B cell (primary cell): ENCODE results near the gene LTBP2. TPM values are rescaled to one million over a fixed set of nuclear protein-coding genes. Genes with fewer than 3 reads are reported as not detected.

Experiments used
- ATAC-seq: fragments of 200-7000 bp; cut with Tn5 transposase; one replicate; pipeline ENCODE4 v1.10.0; 2021; ENCODE audit warnings: low read depth, mild to moderate bottlenecking, moderate number of reproducible peaks, moderate library complexity
- CTCF ChIA-PET: fragments of 350-600 bp; sonication (Branson Sonifier 250); formaldehyde crosslinking; loops from one replicate; lab custom pipeline; 2021; ENCODE audit warnings: antibody characterized with exemption, inconsistent platforms; lab: Charles Lee
- POLR2A ChIA-PET: fragments of 350-600 bp; sonication (Branson Sonifier 250); formaldehyde crosslinking; loops from one replicate; lab custom pipeline; 2021; ENCODE audit warnings: antibody characterized with exemption; lab: Charles Lee
- DNase-seq: peaks from one replicate; pipeline ENCODE4 v3.0.0; 2013
- H2AFZ ChIP-seq: 2 replicates; pipeline ENCODE4 v1.6.1; 2012; ENCODE audit warnings: mild to moderate bottlenecking, low read depth, low read length; ENCODE audit not compliant: insufficient read depth, poor library complexity, severe bottlenecking
- H3K27ac ChIP-seq, 2 donors: 1 replicate in 1 of 2; 2 replicates in 1 of 2; pipeline ENCODE4 v1.5.1; 2012 to 2013; ENCODE audit warnings: low read length in 2 of 2, mild to moderate bottlenecking in 2 of 2, moderate library complexity in 1 of 2
- H3K27me3 ChIP-seq, 4 experiments: fragments of 200-600 bp in 1 of 4; sonication (generic) in 1 of 4; replicated peaks in 1 of 4; 1 replicate in 2 of 4; 2 replicates in 2 of 4; pipeline versions ENCODE4 v1.6.1 to v1.7.0; 2013 to 2016; ENCODE audit warnings: low read length in 3 of 4, mild to moderate bottlenecking in 2 of 4, mixed read lengths in 1 of 4, moderate library complexity in 1 of 4; ENCODE audit not compliant: insufficient read depth in 4 of 4, control insufficient read depth in 3 of 4; ENCODE audit errors: control extremely low read depth in 1 of 4
- H3K36me3 ChIP-seq, 2 experiments: replicated peaks in 1 of 2; 1 replicate in 1 of 2; 2 replicates in 1 of 2; pipeline versions ENCODE4 v1.6.1 to v1.7.1; 2013; ENCODE audit warnings: low read length in 1 of 2; ENCODE audit not compliant: insufficient read depth in 2 of 2, control insufficient read depth in 1 of 2; ENCODE audit errors: control extremely low read depth in 1 of 2, extremely low read depth in 1 of 2
- H3K4me1 ChIP-seq, 2 donors: fragments of 200-600 bp in 1 of 2; sonication (generic) in 1 of 2; 1 replicate in 1 of 2; 2 replicates in 1 of 2; pipeline versions ENCODE4 v1.5.1 to v1.6.1; 2013 to 2017; ENCODE audit warnings: low read length in 2 of 2; ENCODE audit not compliant: control insufficient read depth in 2 of 2, insufficient read depth in 2 of 2
- H3K4me2 ChIP-seq: replicated peaks from 2 replicates; pipeline ENCODE3; 2012; ENCODE audit warnings: mild to moderate bottlenecking, low read depth, low read length; ENCODE audit not compliant: poor library complexity, severe bottlenecking
- H3K4me3 ChIP-seq, 5 experiments: fragments of 200-600 bp in 1 of 5; sonication (generic) in 1 of 5; 1 replicate in 3 of 5; 2 replicates in 2 of 5; pipeline versions ENCODE4 v1.5.1 to v1.7.0; 2011 to 2016; ENCODE audit warnings: low read length in 4 of 5, mild to moderate bottlenecking in 4 of 5, low read depth in 2 of 5, control low read depth in 1 of 5, moderate library complexity in 1 of 5; ENCODE audit not compliant: insufficient read depth in 1 of 5; ENCODE audit errors: control extremely low read depth in 1 of 5, extremely low read depth in 1 of 5
- H3K79me2 ChIP-seq: fragments of 200-600 bp; sonication (generic); one replicate; pipeline ENCODE4 v1.6.0; 2016; ENCODE audit warnings: low read length; ENCODE audit not compliant: control insufficient read depth, insufficient read depth
- H3K9ac ChIP-seq: fragments of 200-600 bp; sonication (generic); 2 replicates; pipeline ENCODE4 v1.6.1; 2017; ENCODE audit warnings: mild to moderate bottlenecking, low read length, moderate library complexity
- H3K9me3 ChIP-seq, 3 donors: one replicate each; pipeline versions ENCODE4 v1.6.1 to v1.7.1; 2013; ENCODE audit warnings: low read length in 2 of 3; ENCODE audit not compliant: control insufficient read depth in 2 of 3, insufficient read depth in 1 of 3; ENCODE audit errors: control extremely low read depth in 1 of 3
- H4K20me1 ChIP-seq: 2 replicates; pipeline ENCODE4 v1.6.0; 2012; ENCODE audit warnings: mild to moderate bottlenecking, low read length; ENCODE audit not compliant: insufficient read depth, control insufficient read depth, poor library complexity, severe bottlenecking
- H3K27ac Mint-ChIP-seq: one replicate; pipeline ENCODE4 v1.8.0; 2021; ENCODE audit warnings: mixed read lengths
- H3K27me3 Mint-ChIP-seq: one replicate; pipeline ENCODE4 v1.8.0; 2021; ENCODE audit warnings: mixed read lengths
- H3K4me1 Mint-ChIP-seq: one replicate; pipeline ENCODE4 v1.8.0; 2021; ENCODE audit warnings: mixed read lengths
- H3K4me3 Mint-ChIP-seq: one replicate; pipeline ENCODE4 v1.8.0; 2021; ENCODE audit warnings: mixed read lengths
- H3K9me3 Mint-ChIP-seq: one replicate; pipeline ENCODE4 v1.8.0; 2022; ENCODE audit warnings: mixed read lengths; ENCODE audit not compliant: insufficient read depth
- EZH2 ChIP-seq: IDR thresholded peaks from 2 replicates; pipeline ENCODE4 v1.6.1; 2012; ENCODE audit warnings: borderline replicate concordance, low read depth, mild to moderate bottlenecking, moderate library complexity, low read length; ENCODE audit not compliant: insufficient read depth, poor library complexity, severe bottlenecking
- WGBS: methylation state at CpG from one replicate; pipeline ENCODE4 v1.1.5; 2013; ENCODE audit warnings: missing lambda C conversion rate; ENCODE audit not compliant: insufficient coverage; 5-methylcytosine and 5-hydroxymethylcytosine counted together
- intact Hi-C: fragments of 100-400 bp; cut with micrococcal nuclease; formaldehyde crosslinking; loops from one replicate; pipeline ENCODE4 v1.10.0; 2022
- polyA plus RNA-seq: library from polyadenylated mRNA; depleted of rRNA; stranded (reverse); fragments of >200 nt; gene quantifications from 2 replicates; pipeline ENCODE4 v1.2.3, GENCODE V29; 2012
- total RNA-seq, 2 donors: library from RNA; stranded (reverse); fragments of 120-200 nt in 1 of 2; gene quantifications; 1 replicate in 1 of 2; 2 replicates in 1 of 2; pipeline versions ENCODE4 v1.2.3 to v1.2.4, GENCODE V29; 2013 to 2022
- TF ChIP-seq, protein P1 (sequence below): fragments of 200-600 bp; IDR thresholded peaks from one replicate; pipeline ENCODE4 v1.8.0; 2022; ENCODE audit warnings: antibody characterized with exemption, mild to moderate bottlenecking

LTBP2 gene
- total and polyA plus RNA-seq, 2 donors (not counting 1 experiment from before 2014, with no cell fraction given): 0.12 to 0.22 TPM

DNA sequence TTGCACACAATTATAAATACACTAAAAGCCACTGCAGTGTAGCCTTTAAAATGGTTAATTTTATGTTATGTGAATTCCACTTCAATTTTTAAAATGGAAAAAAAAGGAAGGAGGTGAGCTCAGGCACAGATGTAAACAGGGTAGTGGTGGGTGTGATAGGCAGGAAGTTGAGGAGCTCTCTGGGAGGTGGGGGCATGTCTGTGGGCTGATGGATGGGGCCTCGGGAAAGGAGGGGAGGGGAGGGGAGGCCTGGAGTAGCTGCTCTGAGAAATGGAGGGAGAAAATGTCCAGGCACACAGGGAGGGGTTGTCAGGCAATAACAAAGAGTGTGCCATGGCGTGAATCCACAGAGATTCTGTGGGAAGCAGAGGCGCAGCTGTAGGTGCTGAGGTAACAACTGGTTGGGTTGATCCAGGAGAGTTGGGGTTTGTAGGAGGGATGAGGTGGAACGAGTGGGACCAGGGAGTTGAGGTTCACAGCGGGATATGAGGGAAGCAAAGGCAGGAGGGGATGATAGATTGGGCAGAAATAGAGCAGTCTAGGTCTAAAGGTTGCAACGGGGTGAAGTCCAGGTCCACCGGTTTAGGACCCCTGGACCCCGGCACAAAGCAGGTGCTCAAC lies 57.2 kb downstream of the LTBP2 start:
- no peak overlapping the region for H3K27ac Mint-ChIP-seq
- no peak overlapping the region for H3K4me3 Mint-ChIP-seq
- no peak overlapping the region for H3K4me2 ChIP-seq
- ChIA-PET CTCF (interaction anchor here (0.7 to 1.4 kb wide), 2 partner anchors 8 to 27 kb away, joined by 3 read pairs; no protein-coding TSS in a partner anchor), POLR2A (no interaction called here)
- DNase-seq (no peak), ATAC-seq (no peak)
- peaks cover 0 to 7% (median 0%) of the 10 kb centered on the region in 4 experiments for H3K27me3 ChIP-seq
- H3K9me3 ChIP-seq: no peaks in the 10 kb centered on the region
- H3K9me3 Mint-ChIP-seq: no peaks in the 10 kb centered on the region
- H3K27me3 Mint-ChIP-seq: peaks cover 9% of the 10 kb centered on the region
- H3K9ac ChIP-seq: no peak overlapping the region
- no peaks in the 10 kb centered on the region for H3K36me3 ChIP-seq
- H4K20me1 ChIP-seq: no peaks in the 10 kb centered on the region
- H3K4me1 ChIP-seq: no peaks in the 10 kb centered on the region
- no peaks in the 10 kb centered on the region for H3K79me2 ChIP-seq
- 73% methylated on average over 8 of the region's 8 CpGs for WGBS
- no peak overlapping the region for H3K27ac ChIP-seq
- TF ChIP-seq, protein P1, sequence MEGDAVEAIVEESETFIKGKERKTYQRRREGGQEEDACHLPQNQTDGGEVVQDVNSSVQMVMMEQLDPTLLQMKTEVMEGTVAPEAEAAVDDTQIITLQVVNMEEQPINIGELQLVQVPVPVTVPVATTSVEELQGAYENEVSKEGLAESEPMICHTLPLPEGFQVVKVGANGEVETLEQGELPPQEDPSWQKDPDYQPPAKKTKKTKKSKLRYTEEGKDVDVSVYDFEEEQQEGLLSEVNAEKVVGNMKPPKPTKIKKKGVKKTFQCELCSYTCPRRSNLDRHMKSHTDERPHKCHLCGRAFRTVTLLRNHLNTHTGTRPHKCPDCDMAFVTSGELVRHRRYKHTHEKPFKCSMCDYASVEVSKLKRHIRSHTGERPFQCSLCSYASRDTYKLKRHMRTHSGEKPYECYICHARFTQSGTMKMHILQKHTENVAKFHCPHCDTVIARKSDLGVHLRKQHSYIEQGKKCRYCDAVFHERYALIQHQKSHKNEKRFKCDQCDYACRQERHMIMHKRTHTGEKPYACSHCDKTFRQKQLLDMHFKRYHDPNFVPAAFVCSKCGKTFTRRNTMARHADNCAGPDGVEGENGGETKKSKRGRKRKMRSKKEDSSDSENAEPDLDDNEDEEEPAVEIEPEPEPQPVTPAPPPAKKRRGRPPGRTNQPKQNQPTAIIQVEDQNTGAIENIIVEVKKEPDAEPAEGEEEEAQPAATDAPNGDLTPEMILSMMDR: no peak
- no peak for TF ChIP-seq EZH2
- intact Hi-C loops: no loop called here
- no peak overlapping the region for H2AFZ ChIP-seq
- no peaks in the 10 kb centered on the region for H3K4me1 Mint-ChIP-seq
- no peak overlapping the region for H3K4me3 ChIP-seq

DNA sequence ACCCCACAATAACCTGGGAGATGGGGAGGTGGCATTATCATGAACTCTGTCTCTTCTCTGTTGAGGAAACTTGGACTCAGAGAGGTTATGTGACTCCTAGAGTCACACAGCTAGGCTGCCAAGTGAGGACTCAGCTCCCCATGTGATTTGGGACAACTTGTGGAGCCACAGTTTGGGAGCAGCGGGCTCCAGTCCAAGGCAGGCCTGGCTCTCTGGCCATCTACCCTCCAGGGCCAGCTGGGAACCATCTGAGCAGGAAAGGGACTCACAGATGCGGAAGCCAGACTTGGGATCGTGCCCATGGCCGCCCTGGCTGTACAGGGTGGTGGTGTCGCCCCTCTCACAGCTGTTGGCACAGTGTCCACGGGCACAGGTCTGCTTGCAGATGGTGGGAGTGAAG lies 59.4 kb downstream of the LTBP2 start:
- H3K4me1 Mint-ChIP-seq: no peaks in the 10 kb centered on the region
- no peak overlapping the region for H3K27ac ChIP-seq
- no peak overlapping the region for H3K4me3 ChIP-seq
- ATAC-seq: no peak
- TF ChIP-seq, protein P1: no peak
- TF ChIP-seq EZH2: no peak
- H2AFZ ChIP-seq: no peak overlapping the region
- intact Hi-C loops: no loop called here
- no peak overlapping the region for H3K4me3 Mint-ChIP-seq
- WGBS: 93% methylated on average over 6 of the region's 6 CpGs
- no peak overlapping the region for H3K4me2 ChIP-seq
- no peaks in the 10 kb centered on the region for H4K20me1 ChIP-seq
- no peaks in the 10 kb centered on the region for H3K36me3 ChIP-seq
- DNase-seq: no peak
- POLR2A ChIA-PET: no interaction called here
- H3K27me3 Mint-ChIP-seq: peaks cover 9% of the 10 kb centered on the region
- H3K79me2 ChIP-seq: no peaks in the 10 kb centered on the region
- H3K27ac Mint-ChIP-seq: no peak overlapping the region
- H3K9me3 Mint-ChIP-seq: no peaks in the 10 kb centered on the region
- CTCF ChIA-PET: no interaction called here
- H3K9me3 ChIP-seq: no peaks in the 10 kb centered on the region
- no peak overlapping the region for H3K9ac ChIP-seq
- H3K4me1 ChIP-seq: no peaks in the 10 kb centered on the region
- no peaks in the 10 kb centered on the region for H3K27me3 ChIP-seq
